ENCODE results near the gene MRS2.

DNA sequence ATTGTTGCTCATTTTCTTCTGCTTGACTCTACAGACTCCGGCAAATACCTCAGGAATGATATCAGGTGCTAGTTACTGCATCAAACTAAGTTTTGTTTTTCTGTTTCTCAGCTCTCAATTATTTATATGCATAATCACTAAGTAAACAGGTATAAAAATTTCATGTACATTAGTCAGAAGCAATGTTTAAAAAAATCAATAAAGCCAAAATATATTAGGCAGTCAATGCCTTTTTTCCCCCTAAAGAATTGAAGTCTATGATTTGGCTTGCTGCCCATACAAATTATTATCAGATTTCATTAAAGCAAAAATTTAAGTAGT, 20.6 kb upstream of the MRS2 start:
- TF ChIP-seq, protein P1, sequence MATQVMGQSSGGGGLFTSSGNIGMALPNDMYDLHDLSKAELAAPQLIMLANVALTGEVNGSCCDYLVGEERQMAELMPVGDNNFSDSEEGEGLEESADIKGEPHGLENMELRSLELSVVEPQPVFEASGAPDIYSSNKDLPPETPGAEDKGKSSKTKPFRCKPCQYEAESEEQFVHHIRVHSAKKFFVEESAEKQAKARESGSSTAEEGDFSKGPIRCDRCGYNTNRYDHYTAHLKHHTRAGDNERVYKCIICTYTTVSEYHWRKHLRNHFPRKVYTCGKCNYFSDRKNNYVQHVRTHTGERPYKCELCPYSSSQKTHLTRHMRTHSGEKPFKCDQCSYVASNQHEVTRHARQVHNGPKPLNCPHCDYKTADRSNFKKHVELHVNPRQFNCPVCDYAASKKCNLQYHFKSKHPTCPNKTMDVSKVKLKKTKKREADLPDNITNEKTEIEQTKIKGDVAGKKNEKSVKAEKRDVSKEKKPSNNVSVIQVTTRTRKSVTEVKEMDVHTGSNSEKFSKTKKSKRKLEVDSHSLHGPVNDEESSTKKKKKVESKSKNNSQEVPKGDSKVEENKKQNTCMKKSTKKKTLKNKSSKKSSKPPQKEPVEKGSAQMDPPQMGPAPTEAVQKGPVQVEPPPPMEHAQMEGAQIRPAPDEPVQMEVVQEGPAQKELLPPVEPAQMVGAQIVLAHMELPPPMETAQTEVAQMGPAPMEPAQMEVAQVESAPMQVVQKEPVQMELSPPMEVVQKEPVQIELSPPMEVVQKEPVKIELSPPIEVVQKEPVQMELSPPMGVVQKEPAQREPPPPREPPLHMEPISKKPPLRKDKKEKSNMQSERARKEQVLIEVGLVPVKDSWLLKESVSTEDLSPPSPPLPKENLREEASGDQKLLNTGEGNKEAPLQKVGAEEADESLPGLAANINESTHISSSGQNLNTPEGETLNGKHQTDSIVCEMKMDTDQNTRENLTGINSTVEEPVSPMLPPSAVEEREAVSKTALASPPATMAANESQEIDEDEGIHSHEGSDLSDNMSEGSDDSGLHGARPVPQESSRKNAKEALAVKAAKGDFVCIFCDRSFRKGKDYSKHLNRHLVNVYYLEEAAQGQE (IDR thresholded peaks at IDR 0.05; ENCODE audit: borderline replicate concordance), result no peak
- TF ChIP-seq, protein P2, sequence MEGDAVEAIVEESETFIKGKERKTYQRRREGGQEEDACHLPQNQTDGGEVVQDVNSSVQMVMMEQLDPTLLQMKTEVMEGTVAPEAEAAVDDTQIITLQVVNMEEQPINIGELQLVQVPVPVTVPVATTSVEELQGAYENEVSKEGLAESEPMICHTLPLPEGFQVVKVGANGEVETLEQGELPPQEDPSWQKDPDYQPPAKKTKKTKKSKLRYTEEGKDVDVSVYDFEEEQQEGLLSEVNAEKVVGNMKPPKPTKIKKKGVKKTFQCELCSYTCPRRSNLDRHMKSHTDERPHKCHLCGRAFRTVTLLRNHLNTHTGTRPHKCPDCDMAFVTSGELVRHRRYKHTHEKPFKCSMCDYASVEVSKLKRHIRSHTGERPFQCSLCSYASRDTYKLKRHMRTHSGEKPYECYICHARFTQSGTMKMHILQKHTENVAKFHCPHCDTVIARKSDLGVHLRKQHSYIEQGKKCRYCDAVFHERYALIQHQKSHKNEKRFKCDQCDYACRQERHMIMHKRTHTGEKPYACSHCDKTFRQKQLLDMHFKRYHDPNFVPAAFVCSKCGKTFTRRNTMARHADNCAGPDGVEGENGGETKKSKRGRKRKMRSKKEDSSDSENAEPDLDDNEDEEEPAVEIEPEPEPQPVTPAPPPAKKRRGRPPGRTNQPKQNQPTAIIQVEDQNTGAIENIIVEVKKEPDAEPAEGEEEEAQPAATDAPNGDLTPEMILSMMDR (IDR thresholded peaks at IDR 0.05; ENCODE audit: poor library complexity, severe bottlenecking), result no peak
- TF ChIP-seq POLR2AphosphoS5 (IDR thresholded peaks at IDR 0.05) (no peak), RAD21 (conservative IDR thresholded peaks at IDR 0.05) (no peak), SMC3 (conservative IDR thresholded peaks at IDR 0.05; ENCODE audit: poor library complexity) (no peak)
